Cardiac septum (tissue), 1 donor: Measurements from ENCODE around the gene CLDN12. TPM values are rescaled to one million over a fixed set of nuclear protein-coding genes. Genes with fewer than 3 reads are reported as not detected.

ENCODE experiments used
- DNase-seq: peaks from one replicate; pipeline ENCODE4 v3.0.0-alpha.2; 2020; ENCODE audit warnings: low spot score
- intact Hi-C: fragments of 100-400 bp; cut with DNase I; formaldehyde crosslinking; loops from one replicate; pipeline ENCODE4 v1.14.0; 2022
- long read RNA-seq: library from polyadenylated mRNA; unstranded; transcript quantifications from one replicate; pipeline ENCODE4 v2.0.0, GENCODE V29; 2021
- total RNA-seq: library from RNA; stranded (reverse); fragmentation: NEBNext Ultra II Directional; extraction: Animal tissue kit (Norgen Biotek cat#: 25700); gene quantifications from one replicate; pipeline ENCODE4 v1.2.1, GENCODE V29; 2021
- donor health status: DM: no; HTN: no; CAD: no.

CLDN12 gene
- 19.9 TPM for total RNA-seq
- long read RNA-seq, transcript CLDN12-213 (4 exons, 1,098 nt): major isoform, 9 of 20 reads
- long read RNA-seq, partial matches to known transcripts: 0 of 20 reads
- long read RNA-seq, other reads (novel, unspliced or antisense): 6 of 20 reads

GRCh38 chr7:90403174-90404113 is at the start of gene CLDN12:
TSS of gene CLDN12 (plus strand) at chr7:90403461. CDS start at chr7:90412677, 9,216 bp downstream.
- DNase-seq: peak; percentile 91
- intact Hi-C loops: loop anchor here (2.0 kb wide), 1 partner anchor 57 kb away; the partner anchor contains the start of gene GTPBP10

GRCh38 chr7:90383422-90383821 is 19.8 kb upstream of the CLDN12 start:
- intact Hi-C loops: no loop called here
- DNase-seq: no peak

- no peak for DNase-seq
- intact Hi-C loops: no loop called here
These were observed 19.4 kb upstream of the CLDN12 start for GRCh38 chr7:90383861-90384260.

- no peak for DNase-seq
- intact Hi-C loops: no loop called here
These were observed 18.8 kb upstream of the CLDN12 start for GRCh38 chr7:90384433-90384832.

- intact Hi-C loops: no loop called here
- no peak for DNase-seq
These were observed 15.6 kb upstream of the CLDN12 start for GRCh38 chr7:90387470-90388240.

- no peak for DNase-seq
- intact Hi-C loops: no loop called here
These were observed 12.3 kb upstream of the CLDN12 start for GRCh38 chr7:90390926-90391325.

- intact Hi-C loops: no loop called here
- no peak for DNase-seq
These were observed 11.8 kb upstream of the CLDN12 start for GRCh38 chr7:90391488-90391887.

GRCh38 chr7:90396420-90396819 is 6.8 kb upstream of the CLDN12 start:
- no peak for DNase-seq
- intact Hi-C loops: no loop called here

- no peak for DNase-seq
- intact Hi-C loops: loop anchor here (2.0 kb wide), 1 partner anchor 55 kb away; the partner anchor contains the start of gene GTPBP10
These were observed 1.3 kb upstream of the CLDN12 start for GRCh38 chr7:90401989-90402388.

- intact Hi-C loops: loop anchor here (2.0 kb wide), 1 partner anchor 56 kb away; the partner anchor contains the start of gene GTPBP10
- no peak for DNase-seq
These were observed 482 bp upstream of the CLDN12 start for GRCh38 chr7:90402785-90403173.

GRCh38 chr7:90404777-90405176 is 1.5 kb downstream of the CLDN12 start:
- intact Hi-C loops: no loop called here
- DNase-seq: no peak

GRCh38 chr7:90407484-90407821 is 4.2 kb downstream of the CLDN12 start:
- no peak for DNase-seq
- intact Hi-C loops: no loop called here

- intact Hi-C loops: no loop called here
- no peak for DNase-seq
These were observed 4.9 kb downstream of the CLDN12 start for GRCh38 chr7:90408142-90408541.

- intact Hi-C loops: no loop called here
- no peak for DNase-seq
These were observed 6.4 kb downstream of the CLDN12 start for GRCh38 chr7:90409667-90410066.

GRCh38 chr7:90411510-90411909 is 8.2 kb downstream of the CLDN12 start:
- no peak for DNase-seq
- intact Hi-C loops: no loop called here

GRCh38 chr7:90412458-90413184 is 9.4 kb downstream of the CLDN12 start:
- intact Hi-C loops: no loop called here
- no peak for DNase-seq

- intact Hi-C loops: no loop called here
- no peak for DNase-seq
These were observed 9.9 kb downstream of the CLDN12 start for GRCh38 chr7:90413185-90413528.

- DNase-seq: no peak
- intact Hi-C loops: loop anchor here (10.0 kb wide), 1 partner anchor 107 kb away; no protein-coding TSS in a partner anchor
These were observed 18.4 kb downstream of the CLDN12 start for GRCh38 chr7:90421651-90422050.

- intact Hi-C loops: loop anchor here (10.0 kb wide), 1 partner anchor 110 kb away; no protein-coding TSS in a partner anchor
- no peak for DNase-seq
These were observed 21.5 kb downstream of the CLDN12 start for GRCh38 chr7:90424720-90425119.

GRCh38 chr7:90425376-90425775 is 22.1 kb downstream of the CLDN12 start:
- intact Hi-C loops: loop anchor here (10.0 kb wide), 1 partner anchor 111 kb away; no protein-coding TSS in a partner anchor
- no peak for DNase-seq
